Mucosa of descending colon (tissue), 3 donors: ENCODE data around the gene ANO2. TPM values are rescaled to one million over a fixed set of nuclear protein-coding genes. Genes with fewer than 3 reads are reported as not detected.

Experiments
- ATAC-seq: fragments of 200-7000 bp; cut with Tn5 transposase; one replicate; pipeline ENCODE4 v1.9.1; 2020; ENCODE audit warnings: mild to moderate bottlenecking, moderate library complexity
- DNase-seq, 3 donors: peaks; one replicate each; pipeline ENCODE4 v3.0.0-alpha.2; 2020
- H3K36me3 ChIP-seq: fragments of 200-600 bp; one replicate; pipeline ENCODE4 v1.8.0; 2021; ENCODE audit warnings: low read depth, mild to moderate bottlenecking
- H3K4me1 ChIP-seq: fragments of 200-600 bp; one replicate; pipeline ENCODE4 v1.8.0; 2021; ENCODE audit warnings: low read depth, mild to moderate bottlenecking
- H3K4me3 ChIP-seq: fragments of 200-600 bp; one replicate; pipeline ENCODE4 v1.8.0; 2021; ENCODE audit warnings: mild to moderate bottlenecking
- H3K9me3 ChIP-seq: fragments of 200-600 bp; one replicate; pipeline ENCODE4 v1.8.0; 2021; ENCODE audit warnings: mild to moderate bottlenecking
- CTCF ChIP-seq: fragments of 200-600 bp; IDR thresholded peaks from one replicate; pipeline ENCODE4 v1.8.0; 2022; ENCODE audit warnings: antibody characterized with exemption, mild to moderate bottlenecking
- intact Hi-C, 2 donors: fragments of 100-400 bp; cut with DNase I in 1 of 2; cut with micrococcal nuclease in 1 of 2; formaldehyde crosslinking; loops; one replicate each; pipeline versions ENCODE4 v1.11.0 to v1.11.1; 2022; cut with DNase I, micrococcal nuclease
- total RNA-seq, 3 donors: library from RNA; stranded (reverse); fragmentation: NEBNext Ultra II Directional in 2 of 3; extraction: Animal tissue kit (Norgen Biotek cat#: 25700) in 2 of 3; gene quantifications; one replicate each; pipeline versions ENCODE4 v1.2.1 to v1.2.4, GENCODE V29; 2021 to 2023
- donor health status: DM: no; HTN: no; CAD: no; lungs with moderate emphysema.
- donor health status: DM: no; HTN: no; CAD: no.
- donor health status: DM: no; HTN: yes; CAD: no.

ANO2 gene
- total RNA-seq, 3 donors from 2014 or later, result 0.58 to 5.1 (median 3.1) TPM

GRCh38 chr12:5568325-5568981, 376.6 kb downstream of the ANO2 start:
- Histone ChIP-seq H3K9me3 (no peaks in the 10 kb centered on the region), H3K4me1 (no peaks in the 10 kb centered on the region), H3K36me3 (no peaks in the 10 kb centered on the region), H3K4me3 (no peak overlapping the region)
- DNase-seq (no peak), ATAC-seq (no peak)
- no peak for TF ChIP-seq CTCF
- intact Hi-C loops, result no loop called here

DNA sequence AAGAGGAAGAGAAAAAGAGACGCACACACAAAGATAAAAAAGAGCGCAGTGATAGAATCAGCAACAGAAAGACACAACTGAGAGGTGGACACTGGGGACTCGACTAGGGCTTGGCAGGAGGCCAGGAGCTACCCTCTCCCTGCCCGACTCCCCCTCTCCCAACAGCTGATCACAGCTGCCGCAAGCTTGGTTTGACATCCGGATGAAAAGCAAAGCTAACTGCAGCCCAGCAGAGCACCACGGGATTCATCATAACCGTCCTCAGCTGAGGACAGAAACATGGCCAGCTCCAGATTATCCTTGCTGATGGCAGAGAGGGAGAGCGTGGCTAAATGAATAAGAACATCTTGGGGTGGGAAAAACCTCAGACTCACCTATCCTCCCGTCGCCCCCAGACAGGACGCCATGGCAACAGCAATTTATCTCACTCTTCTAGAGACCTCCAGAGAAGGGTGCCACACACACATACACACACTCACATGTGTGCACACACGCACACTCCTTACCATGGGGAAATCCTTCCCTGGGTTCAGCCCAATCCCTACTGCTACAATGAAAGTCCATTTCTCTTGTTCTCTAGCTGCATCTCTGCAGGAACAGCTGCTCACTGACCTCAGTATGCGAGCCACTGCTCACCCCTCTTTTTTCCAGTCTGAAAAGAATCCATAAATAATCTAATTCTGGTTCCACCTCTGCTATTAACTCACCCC, 377.9 kb downstream of the ANO2 start:
- Histone ChIP-seq H3K9me3 (no peaks in the 10 kb centered on the region), H3K4me3 (no peak overlapping the region), H3K4me1 (no peaks in the 10 kb centered on the region), H3K36me3 (no peaks in the 10 kb centered on the region)
- peak in 2 of 3 donors; percentile 39 to 42 for DNase-seq
- intact Hi-C loops, result no loop called here
- no peak for ATAC-seq
- no peak for TF ChIP-seq CTCF

DNA sequence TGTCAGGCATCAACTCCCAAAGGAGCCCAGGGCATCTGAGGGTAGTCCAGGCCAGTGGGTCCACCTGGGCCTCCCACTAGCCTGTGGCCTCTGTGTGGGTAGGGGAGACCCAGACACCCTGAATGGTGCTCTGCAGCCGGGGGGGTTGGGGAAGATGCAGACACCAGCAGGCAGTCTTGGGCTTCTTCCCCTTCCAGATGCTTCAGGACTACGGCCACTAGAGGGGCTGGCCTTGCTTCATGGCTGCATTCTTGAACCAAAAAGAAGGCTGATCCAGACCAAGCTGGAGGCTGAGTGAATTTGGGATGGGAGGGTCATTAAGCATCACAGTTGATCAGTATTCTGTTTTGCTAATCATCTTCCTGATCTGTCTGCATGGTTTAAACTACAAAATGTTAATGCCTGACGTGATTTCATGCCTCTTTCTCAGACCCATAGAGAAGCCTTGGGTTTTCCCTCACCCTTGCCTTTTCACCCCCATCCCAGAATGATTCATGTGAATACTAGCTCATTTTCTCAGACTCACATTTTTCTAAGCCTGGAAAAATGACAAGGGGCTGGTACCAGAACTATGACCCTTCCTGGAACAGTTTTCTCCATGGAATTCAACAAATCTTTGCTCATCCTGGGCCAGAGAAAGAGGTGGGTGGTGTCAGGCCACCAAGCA, 379.0 kb downstream of the ANO2 start:
- ATAC-seq (no peak), DNase-seq (no peak)
- TF ChIP-seq CTCF, result no peak
- no peaks in the 10 kb centered on the region for H3K4me1 ChIP-seq
- intact Hi-C loops, result no loop called here
- H3K4me3 ChIP-seq, result no peak overlapping the region
- no peaks in the 10 kb centered on the region for H3K36me3 ChIP-seq
- H3K9me3 ChIP-seq, result no peaks in the 10 kb centered on the region

- intact Hi-C loops, result no loop called here
- no peak for TF ChIP-seq CTCF
- no peaks in the 10 kb centered on the region for H3K4me1 ChIP-seq
- ATAC-seq, result no peak
- no peaks in the 10 kb centered on the region for H3K36me3 ChIP-seq
- H3K9me3 ChIP-seq, result no peaks in the 10 kb centered on the region
- H3K4me3 ChIP-seq, result no peak overlapping the region
- no peak for DNase-seq
These were observed 382.5 kb downstream of the ANO2 start for GRCh38 chr12:5562581-5562980.

- intact Hi-C loops, result no loop called here
- ATAC-seq (no peak), DNase-seq (no peak)
- H3K4me3 ChIP-seq, result no peak overlapping the region
- no peaks in the 10 kb centered on the region for H3K9me3 ChIP-seq
- H3K36me3 ChIP-seq, result no peaks in the 10 kb centered on the region
- no peaks in the 10 kb centered on the region for H3K4me1 ChIP-seq
- TF ChIP-seq CTCF, result no peak
These were observed 383.2 kb downstream of the ANO2 start for GRCh38 chr12:5561846-5562245.
